Measurements from ENCODE around the gene LZTS3. TPM values are rescaled to one million over a fixed set of nuclear protein-coding genes. Genes with fewer than 3 reads are reported as not detected.
"Not testable (repeated sequence)": the region's sequence is repeated elsewhere in the genome, so short reads cannot be mapped to it uniquely, and the experiment has no call there.

Gene LZTS3
- total RNA-seq, 4 donors from 2014 or later: 4.4 to 9.7 (median 7.7) TPM

GRCh38 chr20:3121955-3122610, 51.3 kb downstream of the LZTS3 start:
- no peak for DNase-seq (ENCODE audit: low spot score in 2 of 2)
- TF ChIP-seq POLR2A (IDR thresholded peaks at IDR 0.05): no peak
- TF ChIP-seq CTCF (IDR thresholded peaks at IDR 0.05): no peak
- WGBS, 2 donors: 95 to 97% methylated on average over 12 of the region's 12 CpGs
- intact Hi-C loops (cut with DNase I; ENCODE audit: low total_unique reads): no loop called here
- H3K4me3 ChIP-seq (ENCODE audit: low read depth, poor library complexity, severe bottlenecking): no peak overlapping the region

DNA sequence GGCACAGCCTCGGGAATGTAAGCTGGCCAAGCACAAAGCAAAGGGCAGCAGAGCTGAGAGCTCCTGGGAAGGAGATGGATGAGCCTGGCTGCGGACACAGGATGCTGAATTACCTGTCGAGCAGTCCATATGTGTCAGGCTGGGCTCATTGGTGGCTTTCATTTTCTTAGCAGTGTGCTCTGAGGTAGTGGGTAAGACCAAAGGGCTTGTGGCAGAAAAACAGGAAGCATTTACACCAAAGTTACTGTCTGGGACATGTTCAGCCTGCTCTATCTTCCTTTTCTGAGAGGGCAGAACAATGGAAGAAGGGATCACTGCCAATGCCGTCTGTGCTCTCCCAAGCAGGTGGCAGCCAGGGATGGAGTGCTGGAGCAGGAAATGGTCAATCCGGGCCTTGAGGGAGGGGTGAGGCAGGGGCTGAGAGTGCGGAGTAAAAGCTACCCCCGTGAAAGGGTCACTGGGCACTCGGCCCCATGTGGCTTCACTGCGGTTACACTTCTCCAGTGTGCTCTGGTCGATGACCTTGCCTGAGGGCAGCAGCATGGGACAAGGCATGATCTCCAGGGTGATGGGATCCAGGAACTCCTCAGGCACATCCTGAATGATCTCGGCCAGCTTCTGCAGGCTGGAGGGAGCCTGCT, 52.0 kb downstream of the LZTS3 start:
- WGBS, 2 donors: 74 to 77% methylated on average over 11 of the region's 11 CpGs
- TF ChIP-seq CTCF (IDR thresholded peaks at IDR 0.05) (no peak), POLR2A (IDR thresholded peaks at IDR 0.05) (no peak)
- DNase-seq (ENCODE audit: low spot score in 2 of 2): no peak
- H3K4me3 ChIP-seq (ENCODE audit: low read depth, poor library complexity, severe bottlenecking): no peak overlapping the region
- intact Hi-C loops (cut with DNase I; ENCODE audit: low total_unique reads): no loop called here

DNA sequence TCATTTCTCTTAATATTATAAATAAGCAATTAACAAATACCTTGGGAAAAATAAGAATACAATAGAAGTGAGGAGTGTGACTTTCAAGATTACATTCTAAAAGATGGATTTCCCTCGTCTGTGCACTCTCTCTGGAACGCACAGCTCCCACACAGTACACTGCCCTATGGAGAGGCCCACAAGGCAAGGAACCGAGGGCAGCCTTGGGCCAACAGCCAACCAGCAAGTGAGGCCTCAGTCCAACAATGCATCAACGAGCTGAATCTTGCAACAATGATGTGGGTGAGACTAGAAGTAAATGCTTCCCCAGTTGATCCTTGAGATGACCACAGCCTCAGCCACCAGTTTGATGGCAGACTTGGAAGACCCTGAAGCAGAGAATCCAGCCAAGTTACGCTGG, 54.3 kb downstream of the LZTS3 start:
- TF ChIP-seq CTCF (IDR thresholded peaks at IDR 0.05): no peak
- TF ChIP-seq POLR2A (IDR thresholded peaks at IDR 0.05): no peak
- intact Hi-C loops (cut with DNase I; ENCODE audit: low total_unique reads): no loop called here
- no peak for DNase-seq (ENCODE audit: low spot score in 2 of 2)
- H3K4me3 ChIP-seq (ENCODE audit: low read depth, poor library complexity, severe bottlenecking): no peak overlapping the region
- WGBS, 2 donors: 69 to 70% methylated on average over 5 of the region's 5 CpGs

GRCh38 chr20:3117839-3118379, 55.4 kb downstream of the LZTS3 start:
- H3K4me3 ChIP-seq (ENCODE audit: low read depth, poor library complexity, severe bottlenecking); intact Hi-C loops (cut with DNase I; ENCODE audit: low total_unique reads): not testable (repeated sequence)
- TF ChIP-seq CTCF (IDR thresholded peaks at IDR 0.05): peak in 1 of 3 donors; percentile 85
- peak; percentile 46 to 90 for DNase-seq (ENCODE audit: low spot score in 2 of 2)
- WGBS, 2 donors: 56 to 57% methylated on average over 14 of the region's 14 CpGs

DNA sequence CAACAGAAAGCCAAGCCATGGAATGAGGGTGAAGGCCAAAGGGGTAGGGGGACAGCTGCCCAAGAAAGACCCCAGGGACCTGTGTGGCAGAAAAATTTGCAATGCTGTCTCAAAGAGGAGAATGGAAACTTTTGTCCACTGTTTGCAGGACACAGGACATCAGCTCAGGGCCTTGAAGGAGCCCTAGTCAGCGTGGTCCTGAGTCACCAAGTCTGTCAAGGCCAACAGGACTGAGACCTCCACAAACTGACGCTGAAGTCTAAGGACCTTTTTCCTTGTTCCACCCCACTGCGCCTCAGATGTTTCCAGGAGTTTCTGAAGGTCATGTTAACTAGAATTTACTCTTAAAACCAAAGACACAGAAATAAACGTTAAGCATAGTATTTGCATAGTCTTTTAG, 57.0 kb downstream of the LZTS3 start:
- intact Hi-C loops (cut with DNase I; ENCODE audit: low total_unique reads): no loop called here
- no peak overlapping the region for H3K4me3 ChIP-seq (ENCODE audit: low read depth, poor library complexity, severe bottlenecking)
- DNase-seq (ENCODE audit: low spot score in 2 of 2): no peak
- TF ChIP-seq POLR2A (IDR thresholded peaks at IDR 0.05) (no peak), CTCF (IDR thresholded peaks at IDR 0.05) (no peak)
- 85 to 90% methylated on average over 4 of the region's 4 CpGs for WGBS, 2 donors
